Loucy (cell line): ENCODE measurements around the gene SNAPC4.

ENCODE experiments used
- EZH2phosphoT487 ChIP-seq: fragments of 200-600 bp; IDR thresholded peaks from 2 replicates; pipeline ENCODE4 v1.6.1; 2018; ENCODE audit warnings: antibody characterized with exemption, mild to moderate bottlenecking, moderate library complexity, borderline replicate concordance
- TF ChIP-seq, protein P1 (sequence below): fragments of 200-600 bp; sonication (generic); conservative IDR thresholded peaks from 2 replicates; pipeline ENCODE4 v1.5.1; 2014; ENCODE audit warnings: mild to moderate bottlenecking, antibody characterized with exemption, low read length

DNA sequence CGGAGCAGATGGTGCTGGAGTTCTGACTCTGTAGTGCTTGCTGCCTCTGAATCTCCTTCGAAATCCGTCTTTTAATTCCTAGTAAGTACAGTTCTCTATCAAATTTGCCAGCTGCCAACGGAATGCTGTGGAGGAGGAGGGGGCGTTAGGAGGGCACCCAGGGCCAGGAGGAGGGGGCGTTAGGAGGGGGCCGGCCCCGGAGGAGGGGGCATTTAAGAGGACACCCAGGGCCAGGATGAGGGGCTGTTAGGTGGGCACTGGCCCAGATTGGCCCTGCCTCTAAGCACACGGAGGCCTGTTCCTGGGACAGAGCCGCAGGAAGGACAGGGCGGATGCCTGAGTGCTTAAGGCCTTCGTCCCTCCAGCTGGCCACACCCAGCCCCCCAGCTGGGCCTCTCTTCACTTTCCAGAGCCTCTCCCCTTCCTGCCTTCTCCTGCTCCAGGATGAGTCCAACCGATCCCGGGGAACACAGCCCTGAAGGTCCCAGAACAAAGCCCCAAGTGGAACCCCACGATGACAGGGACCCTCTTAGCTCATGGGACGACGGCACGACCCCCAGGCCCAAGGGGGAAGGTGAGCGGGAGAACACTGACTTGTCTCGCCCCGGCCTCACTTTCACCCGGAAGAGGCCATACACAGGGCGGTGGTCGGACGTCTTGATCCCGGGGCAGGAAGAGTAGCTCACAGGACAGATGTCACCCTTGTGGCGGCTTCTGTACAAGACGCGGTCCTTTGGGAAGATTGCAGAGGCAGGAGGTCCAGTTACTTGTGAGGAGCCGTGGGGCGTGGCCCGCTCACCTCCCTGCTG lies 29.9 kb upstream of the SNAPC4 start:
- TF ChIP-seq, protein P1, sequence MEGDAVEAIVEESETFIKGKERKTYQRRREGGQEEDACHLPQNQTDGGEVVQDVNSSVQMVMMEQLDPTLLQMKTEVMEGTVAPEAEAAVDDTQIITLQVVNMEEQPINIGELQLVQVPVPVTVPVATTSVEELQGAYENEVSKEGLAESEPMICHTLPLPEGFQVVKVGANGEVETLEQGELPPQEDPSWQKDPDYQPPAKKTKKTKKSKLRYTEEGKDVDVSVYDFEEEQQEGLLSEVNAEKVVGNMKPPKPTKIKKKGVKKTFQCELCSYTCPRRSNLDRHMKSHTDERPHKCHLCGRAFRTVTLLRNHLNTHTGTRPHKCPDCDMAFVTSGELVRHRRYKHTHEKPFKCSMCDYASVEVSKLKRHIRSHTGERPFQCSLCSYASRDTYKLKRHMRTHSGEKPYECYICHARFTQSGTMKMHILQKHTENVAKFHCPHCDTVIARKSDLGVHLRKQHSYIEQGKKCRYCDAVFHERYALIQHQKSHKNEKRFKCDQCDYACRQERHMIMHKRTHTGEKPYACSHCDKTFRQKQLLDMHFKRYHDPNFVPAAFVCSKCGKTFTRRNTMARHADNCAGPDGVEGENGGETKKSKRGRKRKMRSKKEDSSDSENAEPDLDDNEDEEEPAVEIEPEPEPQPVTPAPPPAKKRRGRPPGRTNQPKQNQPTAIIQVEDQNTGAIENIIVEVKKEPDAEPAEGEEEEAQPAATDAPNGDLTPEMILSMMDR: no peak
- TF ChIP-seq EZH2phosphoT487: no peak
